ENCODE results near the gene ADORA2B.
"Not testable (repeated sequence)": the region's sequence is repeated elsewhere in the genome, so short reads cannot be mapped to it uniquely, and the experiment has no call there.

The ADORA2B gene

GRCh38 chr17:15955793-15956541, 11.0 kb downstream of the ADORA2B start:
- DNase-seq (ENCODE audit: low spot score): no peak

GRCh38 chr17:15957206-15957605, 12.3 kb downstream of the ADORA2B start:
- no peak for DNase-seq (ENCODE audit: low spot score)

- no peak for DNase-seq (ENCODE audit: low spot score)
These were observed 12.8 kb downstream of the ADORA2B start for GRCh38 chr17:15957608-15958307.

- no peak for DNase-seq (ENCODE audit: low spot score)
These were observed 13.5 kb downstream of the ADORA2B start for GRCh38 chr17:15958484-15958854.

GRCh38 chr17:15963670-15964110, 18.8 kb downstream of the ADORA2B start:
- DNase-seq (ENCODE audit: low spot score): no peak

GRCh38 chr17:15965528-15965927, 20.6 kb downstream of the ADORA2B start:
- DNase-seq (ENCODE audit: low spot score): no peak

GRCh38 chr17:15966183-15966878, 21.4 kb downstream of the ADORA2B start:
- no peak for DNase-seq (ENCODE audit: low spot score)

GRCh38 chr17:15966879-15967248, 21.9 kb downstream of the ADORA2B start:
- no peak for DNase-seq (ENCODE audit: low spot score)

GRCh38 chr17:15967706-15968399, 22.9 kb downstream of the ADORA2B start:
- DNase-seq (ENCODE audit: low spot score): no peak

- DNase-seq (ENCODE audit: low spot score): no peak
These were observed 24.5 kb downstream of the ADORA2B start for GRCh38 chr17:15969463-15969862.

GRCh38 chr17:15970500-15970899, 25.6 kb downstream of the ADORA2B start:
- no peak for DNase-seq (ENCODE audit: low spot score)

- DNase-seq (ENCODE audit: low spot score): no peak
These were observed 26.3 kb downstream of the ADORA2B start for GRCh38 chr17:15971098-15971678.

- DNase-seq (ENCODE audit: low spot score): no peak
These were observed 27.0 kb downstream of the ADORA2B start for GRCh38 chr17:15971882-15972281.

GRCh38 chr17:15972497-15972951, 27.6 kb downstream of the ADORA2B start:
- no peak for DNase-seq (ENCODE audit: low spot score)

- DNase-seq (ENCODE audit: low spot score): no peak
These were observed 28.1 kb downstream of the ADORA2B start for GRCh38 chr17:15973016-15973415.

GRCh38 chr17:15973834-15974233, 28.9 kb downstream of the ADORA2B start:
- DNase-seq (ENCODE audit: low spot score): no peak

GRCh38 chr17:15977894-15978293, 33.0 kb downstream of the ADORA2B start:
- no peak for DNase-seq (ENCODE audit: low spot score)

GRCh38 chr17:15978606-15979005, 33.7 kb downstream of the ADORA2B start:
- DNase-seq (ENCODE audit: low spot score): no peak

GRCh38 chr17:15979013-15979412, 34.1 kb downstream of the ADORA2B start:
- not testable (repeated sequence) for DNase-seq (ENCODE audit: low spot score)

GRCh38 chr17:15981208-15981607, 36.3 kb downstream of the ADORA2B start:
- DNase-seq (ENCODE audit: low spot score): no peak

GRCh38 chr17:15981646-15982580, 37.0 kb downstream of the ADORA2B start:
- DNase-seq (ENCODE audit: low spot score): no peak
